HG02885 (cell line): ENCODE results near the gene GPR146.

Source experiments
- ATAC-seq: cut with Tn5 transposase; IDR thresholded peaks from one replicate; pipeline ENCODE4 v1.9.1; 2021; ENCODE audit warnings: mild to moderate bottlenecking; ENCODE audit not compliant: unreplicated experiment, poor library complexity

Gene GPR146

GRCh38 chr7:1055956-1056784 is 11.8 kb downstream of the GPR146 start:
- ATAC-seq, result no peak

- no peak for ATAC-seq
Observed at GRCh38 chr7:1056785-1057410, 12.6 kb downstream of the GPR146 start.

GRCh38 chr7:1057416-1058291 is 13.3 kb downstream of the GPR146 start:
- ATAC-seq, result no peak

- ATAC-seq, result no peak
Observed at GRCh38 chr7:1058311-1058710, 14.0 kb downstream of the GPR146 start.

- ATAC-seq, result no peak
Observed at GRCh38 chr7:1058821-1059199, 14.5 kb downstream of the GPR146 start.

GRCh38 chr7:1059200-1060091 is 15.1 kb downstream of the GPR146 start:
- ATAC-seq, result peak; percentile 45

GRCh38 chr7:1060315-1061072 is 16.1 kb downstream of the GPR146 start:
- ATAC-seq, result no peak

- ATAC-seq, result no peak
Observed at GRCh38 chr7:1061180-1061579, 16.8 kb downstream of the GPR146 start.

- ATAC-seq, result peak; percentile 52
Observed at GRCh38 chr7:1062296-1063294, 18.2 kb downstream of the GPR146 start.

- ATAC-seq, result no peak
Observed at GRCh38 chr7:1063361-1063760, 19.0 kb downstream of the GPR146 start.

GRCh38 chr7:1064581-1064980 is 20.2 kb downstream of the GPR146 start:
- ATAC-seq, result no peak

GRCh38 chr7:1065263-1065584 is 20.9 kb downstream of the GPR146 start:
- ATAC-seq, result no peak

- ATAC-seq, result peak; percentile 58
Observed at GRCh38 chr7:1065585-1066241, 21.4 kb downstream of the GPR146 start.

GRCh38 chr7:1066242-1066588 is 21.9 kb downstream of the GPR146 start:
- no peak for ATAC-seq

GRCh38 chr7:1068013-1068412 is 23.7 kb downstream of the GPR146 start:
- no peak for ATAC-seq

GRCh38 chr7:1068619-1069018 is 24.3 kb downstream of the GPR146 start:
- no peak for ATAC-seq

GRCh38 chr7:1070544-1071011 is 26.2 kb downstream of the GPR146 start:
- no peak for ATAC-seq
